Measurements from ENCODE around the gene MAD1L1.

- TF ChIP-seq POLR2A (IDR thresholded peaks at IDR 0.05): no peak
- no peak for TF ChIP-seq CTCF (IDR thresholded peaks at IDR 0.05)
Measured at GRCh38 chr7:1806354-1806753, 426.4 kb downstream of the MAD1L1 start.
